KBM-7 (cell line): ENCODE measurements around the gene FLG2.
"Not testable (repeated sequence)": the region's sequence is repeated elsewhere in the genome, so short reads cannot be mapped to it uniquely, and the experiment has no call there.

Experiments
- DNase-seq: peaks from one replicate; pipeline ENCODE4 v3.0.0-alpha.2; 2015
- in situ Hi-C: fragments of 300-500 bp; cut with MboI; formaldehyde crosslinking; loops from 2 replicates; pipeline ENCODE4 v1.14.3; 2020; ENCODE audit warnings: low sequenced_read_pairs, low pct_unique_long_range_greater_than_20kb, mixed read lengths

FLG2 gene

GRCh38 chr1:152325111-152325510 is 34.7 kb downstream of the FLG2 start, which contains the start of gene FLG:
FLG (minus strand) TSS chr1:152325239; CDS start chr1:152315456, 9,783 bp downstream.
- no peak for DNase-seq
- in situ Hi-C loops = no loop called here

GRCh38 chr1:152313970-152314369 is 45.8 kb downstream of the FLG2 start:
- DNase-seq = no peak
- in situ Hi-C loops = no loop called here

GRCh38 chr1:152313319-152313801 is 46.4 kb downstream of the FLG2 start:
- no peak for DNase-seq
- in situ Hi-C loops = no loop called here

GRCh38 chr1:152312169-152312568 is 47.6 kb downstream of the FLG2 start:
- DNase-seq, in situ Hi-C loops: not testable (repeated sequence)

- in situ Hi-C loops = no loop called here
- DNase-seq = no peak
Measured at GRCh38 chr1:152309955-152310354, 49.9 kb downstream of the FLG2 start.

- in situ Hi-C loops, DNase-seq: not testable (repeated sequence)
Measured at GRCh38 chr1:152309320-152309901, 50.4 kb downstream of the FLG2 start.

- in situ Hi-C loops, DNase-seq: not testable (repeated sequence)
Measured at GRCh38 chr1:152308758-152309157, 51.0 kb downstream of the FLG2 start.

- in situ Hi-C loops, DNase-seq: not testable (repeated sequence)
Measured at GRCh38 chr1:152307970-152308369, 51.8 kb downstream of the FLG2 start.

- in situ Hi-C loops, DNase-seq: not testable (repeated sequence)
Measured at GRCh38 chr1:152306123-152306522, 53.7 kb downstream of the FLG2 start.

- in situ Hi-C loops, DNase-seq: not testable (repeated sequence)
Measured at GRCh38 chr1:152304773-152305172, 55.0 kb downstream of the FLG2 start.

GRCh38 chr1:152303139-152303872 is 56.5 kb downstream of the FLG2 start:
- DNase-seq, in situ Hi-C loops: not testable (repeated sequence)
